ENCODE results near the gene ERCC6L. TPM values are rescaled to one million over a fixed set of nuclear protein-coding genes. Genes with fewer than 3 reads are reported as not detected.
A peak's percentile ranks its signal among the peaks of the same experiment; 100 is the strongest.

The ERCC6L gene
- total and polyA plus RNA-seq, 2 of the 13 experiments (the other 11 are each of a cell fraction or from before 2014, with no cell fraction given), result 0.86 to 9.5 TPM

GRCh38 chrX:72272868-72273267 is 34.0 kb upstream of the ERCC6L start:
- peaks cover 3 to 36% of the 10 kb centered on the region in 2 experiments for H3K36me3 ChIP-seq (replicated peaks in 1 of 2; ENCODE audit: control insufficient read depth in 1 of 2, insufficient read depth in 2 of 2, low read length in 2 of 2)

DNA sequence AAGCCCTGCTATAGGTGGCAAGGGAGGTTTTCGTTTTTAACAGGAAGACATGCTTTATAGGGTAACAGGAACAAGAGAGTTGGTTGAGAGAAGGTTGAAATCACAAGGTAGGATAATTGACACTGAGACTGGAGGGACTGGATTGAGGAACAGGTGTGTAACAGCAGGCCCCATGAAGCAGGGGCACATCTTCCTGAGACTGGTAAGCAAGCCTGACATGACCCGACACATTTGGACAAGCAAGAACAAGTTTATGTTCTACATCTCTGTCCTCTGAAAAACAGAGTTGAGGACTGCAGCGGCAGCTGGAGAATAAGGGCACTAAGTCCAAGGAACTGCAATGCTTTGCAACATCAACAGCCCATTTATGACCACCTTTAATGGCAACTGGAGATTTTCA is 33.0 kb upstream of the ERCC6L start:
- Histone ChIP-seq H3K9me3 (ENCODE audit: low read length) (no peaks in the 10 kb centered on the region), H3K4me1 (ENCODE audit: insufficient read depth, low read length) (peaks cover 35% of the 10 kb centered on the region), H4K20me1 (ENCODE audit: insufficient read depth, low read length) (peaks cover 20% of the 10 kb centered on the region; the same call in 1 of the 2 replicates), H3K4me2 (ENCODE audit: low read depth, low read length) (no peak overlapping the region), H3K9ac (ENCODE audit: insufficient read depth, low read depth, low read length) (no peak overlapping the region), H3K27ac (ENCODE audit: extremely low read length, insufficient read depth, low read length) (no peak overlapping the region), H3K36me3 (replicated peaks in 1 of 2; ENCODE audit: control insufficient read depth in 1 of 2, insufficient read depth in 2 of 2, low read length in 2 of 2) (peaks cover 3 to 36% of the 10 kb centered on the region in 2 experiments), H3K4me3 (replicated peaks in 1 of 3; ENCODE audit: insufficient read depth in 1 of 3, low read depth in 2 of 3, low read length in 3 of 3) (no peak overlapping the region), H2AFZ (ENCODE audit: low read length) (no peak overlapping the region), H3K27me3 (ENCODE audit: control insufficient read depth in 1 of 2, insufficient read depth in 2 of 2, low read length in 2 of 2) (no peaks in the 10 kb centered on the region), H3K79me2 (ENCODE audit: insufficient read depth, low read length) (peaks cover 26% of the 10 kb centered on the region)
- DNase-seq (ENCODE audit: low spot score), result no peak
- no peak for ATAC-seq
- TF ChIP-seq HNRNPK (IDR thresholded peaks at IDR 0.05; ENCODE audit: low read depth, low read length, poor library complexity, severe bottlenecking), result no peak
- peak; percentile 39; the same call in 1 of the 2 replicates for TF ChIP-seq RBFOX2 (IDR thresholded peaks at IDR 0.05; ENCODE audit: low read depth, low read length)
- no TSS peak for BruUV-seq (replicated peaks)
- POLR2A ChIA-PET, result no interaction called here
- WGBS (ENCODE audit: low lambda C conversion rate), result 94% methylated on average over 1 of the region's 3 CpGs
- intact Hi-C loops (cut with micrococcal nuclease; ENCODE audit: unreplicated experiment) (no loop called here), in situ Hi-C loops (cut with HindIII; ENCODE audit: extremely low pct_ligation_motif_present, low pct_unique_long_range_greater_than_20kb) (no loop called here)
- FAIRE-seq, result peak; percentile 39
- CTCF ChIA-PET (ENCODE audit: low intra/inter-chr PET ratio, low total read pairs), result no interaction called here

More at GRCh38 chrX:72272868-72273267, 34.0 kb upstream of the ERCC6L start:
- in situ Hi-C loops (cut with HindIII; ENCODE audit: extremely low pct_ligation_motif_present, low pct_unique_long_range_greater_than_20kb), result no loop called here
- Histone ChIP-seq H3K4me1 (ENCODE audit: insufficient read depth, low read length) (peaks cover 35% of the 10 kb centered on the region), H3K9ac (ENCODE audit: insufficient read depth, low read depth, low read length) (no peak overlapping the region), H3K27ac (ENCODE audit: extremely low read length, insufficient read depth, low read length) (no peak overlapping the region), H3K4me2 (ENCODE audit: low read depth, low read length) (no peak overlapping the region), H3K9me3 (ENCODE audit: low read length) (no peaks in the 10 kb centered on the region), H3K79me2 (ENCODE audit: insufficient read depth, low read length) (peaks cover 28% of the 10 kb centered on the region), H3K4me3 (replicated peaks in 1 of 3; ENCODE audit: insufficient read depth in 1 of 3, low read depth in 2 of 3, low read length in 3 of 3) (no peak overlapping the region), H3K27me3 (ENCODE audit: control insufficient read depth in 1 of 2, insufficient read depth in 2 of 2, low read length in 2 of 2) (no peaks in the 10 kb centered on the region), H2AFZ (ENCODE audit: low read length) (no peak overlapping the region), H4K20me1 (ENCODE audit: insufficient read depth, low read length) (peaks cover 20% of the 10 kb centered on the region; the same call in 1 of the 2 replicates)
- no TSS peak for BruUV-seq (replicated peaks)
- 67% methylated on average over 1 of the region's 3 CpGs for WGBS (ENCODE audit: low lambda C conversion rate)
- CTCF ChIA-PET (ENCODE audit: low intra/inter-chr PET ratio, low total read pairs), result no interaction called here
- ATAC-seq (no peak), FAIRE-seq (no peak), DNase-seq (ENCODE audit: low spot score) (no peak)
- intact Hi-C loops (cut with micrococcal nuclease; ENCODE audit: unreplicated experiment), result no loop called here
- TF ChIP-seq POLR2G (IDR thresholded peaks at IDR 0.05; ENCODE audit: low read depth, low read length) (0 out of 2 replicates have a peak, but pooled peaks have one; percentile 32), SNAPC2 (CRISPR knock-in tag; IDR thresholded peaks at IDR 0.05) (no peak)
- POLR2A ChIA-PET, result no interaction called here

Measured in HepG2 (cell line).